H54 (cell line): ENCODE data around the gene OSBPL10.
"Not testable (repeated sequence)": the region's sequence is repeated elsewhere in the genome, so short reads cannot be mapped to it uniquely, and the experiment has no call there.

Source experiments
- DNase-seq: peaks from one replicate; pipeline ENCODE4 v3.0.0; 2011; ENCODE audit warnings: low spot score, mixed read lengths; ENCODE audit not compliant: insufficient read length
- FAIRE-seq: peaks from 3 replicates; lab custom pipeline; 2011; peaks lifted over from hg19 to GRCh38; lab: Jason Lieb, UNC
- POLR2A ChIP-seq: IDR thresholded peaks from 2 replicates; pipeline ENCODE4 v1.6.1; 2011; ENCODE audit warnings: low read depth, mild to moderate bottlenecking, low read length

OSBPL10 gene

DNA sequence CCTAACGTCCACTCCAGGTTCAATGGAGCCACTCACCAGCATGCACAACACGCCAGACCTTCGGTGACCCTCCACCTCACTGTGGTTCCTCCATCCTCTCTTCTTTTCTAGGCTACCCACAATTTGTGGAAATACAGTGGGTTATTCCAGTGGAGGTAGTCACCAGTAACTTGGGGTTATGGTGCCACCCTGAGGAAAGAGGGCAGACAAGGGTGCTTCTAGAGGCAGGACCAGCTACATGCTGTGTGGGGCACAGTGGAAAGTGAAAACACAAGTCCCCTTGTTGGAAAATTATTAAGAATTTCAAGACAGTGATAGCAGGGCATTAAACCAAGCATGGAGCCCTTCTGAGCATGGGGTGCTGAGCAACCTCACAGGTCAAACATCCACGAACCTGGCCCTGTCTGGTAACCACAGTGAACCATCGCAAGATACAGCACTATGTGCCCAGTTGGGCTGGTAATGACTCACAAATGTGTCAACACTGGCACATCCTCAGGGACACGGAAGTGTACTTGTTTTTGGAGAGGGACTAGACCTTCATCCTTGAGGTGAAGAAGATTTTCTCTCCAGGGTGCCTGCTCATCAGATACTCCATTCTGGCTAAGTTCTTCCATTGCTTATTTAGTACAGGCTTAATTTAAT lies 281.6 kb downstream of the OSBPL10 start:
- TF ChIP-seq POLR2A: no peak
- FAIRE-seq (peak; percentile 78), DNase-seq (peak; percentile 72)

DNA sequence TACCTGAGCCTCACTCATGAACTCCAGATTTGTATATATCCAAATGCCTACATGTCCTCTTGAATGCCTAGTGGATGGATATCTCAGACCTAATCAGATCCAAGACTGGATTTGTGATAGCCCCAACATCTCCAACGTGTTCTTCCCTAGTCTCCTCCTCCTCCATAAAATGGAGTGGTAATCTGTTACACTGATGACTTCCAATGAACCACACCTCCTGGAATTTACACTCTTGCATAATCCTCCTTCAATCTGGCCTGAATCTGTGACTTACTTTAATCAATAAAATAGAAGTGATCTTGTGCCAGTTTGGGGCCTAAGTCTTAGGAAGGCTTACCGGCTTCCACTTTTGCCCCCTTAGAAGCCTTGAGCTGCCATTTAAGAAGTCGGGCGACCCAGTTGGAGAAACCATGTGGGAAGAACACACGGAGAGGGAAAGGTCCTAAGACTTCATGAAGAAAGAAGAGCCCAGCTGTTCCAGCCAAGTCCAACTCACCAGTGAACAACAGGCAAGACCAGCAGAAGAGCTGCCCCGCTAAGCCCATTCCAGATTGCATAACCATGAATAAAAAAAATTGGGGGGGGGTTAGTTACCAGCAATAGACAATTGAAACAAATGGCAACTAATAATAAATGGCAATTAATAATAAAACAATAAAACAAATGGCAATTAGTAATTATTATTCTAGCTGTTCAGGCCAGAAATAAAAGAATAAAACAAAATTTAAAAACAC lies 284.1 kb downstream of the OSBPL10 start:
- no peak for FAIRE-seq
- no peak for DNase-seq
- TF ChIP-seq POLR2A: no peak

DNA sequence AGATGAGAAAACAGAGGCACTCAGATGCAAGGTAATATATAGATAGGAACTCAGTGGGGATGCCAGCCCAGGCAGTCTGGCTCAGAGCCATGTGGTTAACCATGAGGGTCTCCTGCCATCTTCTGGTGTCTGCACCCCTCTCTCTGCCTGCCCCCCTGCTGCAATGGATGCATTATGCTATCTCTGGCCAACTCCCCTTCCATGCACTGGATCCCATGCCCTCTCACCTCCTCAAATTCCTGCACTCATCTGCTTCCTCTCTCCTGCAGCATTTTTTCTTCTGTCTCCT lies 285.1 kb downstream of the OSBPL10 start:
- DNase-seq (no peak), FAIRE-seq (no peak)
- no peak for TF ChIP-seq POLR2A

DNA sequence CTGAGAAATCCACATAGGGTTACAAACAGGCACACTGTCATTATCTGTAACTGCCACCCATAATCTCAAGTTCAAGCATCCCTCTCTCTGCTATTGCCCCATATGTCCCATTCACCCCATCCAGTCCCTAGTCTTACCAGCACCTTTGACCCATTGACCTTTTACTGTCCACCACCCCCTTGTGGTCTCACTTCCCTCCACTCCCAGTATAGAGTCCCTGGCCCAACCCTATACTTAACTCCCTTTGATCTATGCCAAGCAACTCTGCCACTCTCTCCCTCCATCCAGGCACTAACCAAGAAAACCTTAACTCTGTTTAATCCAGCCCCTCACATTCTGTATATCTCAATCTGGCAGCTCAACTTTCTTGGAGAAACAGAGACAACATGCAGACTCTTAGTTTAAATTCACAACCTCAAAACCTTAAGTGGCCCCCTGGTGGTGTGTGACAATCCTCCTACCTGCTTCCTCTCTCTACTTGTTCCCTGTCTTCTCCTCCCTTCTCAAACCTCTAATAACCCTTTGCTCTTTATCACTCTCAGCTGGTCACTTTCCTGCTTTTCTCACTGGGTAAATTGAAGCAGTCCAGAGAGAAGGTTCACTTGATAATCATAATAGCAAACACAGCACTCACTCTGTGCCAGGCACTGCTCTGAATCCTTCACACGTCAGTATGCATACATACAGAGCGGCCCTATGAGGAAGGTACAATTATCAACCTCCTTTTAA lies 285.6 kb downstream of the OSBPL10 start:
- no peak for FAIRE-seq
- no peak for TF ChIP-seq POLR2A
- DNase-seq: no peak

GRCh38 chr3:31693346-31693745 lies 287.7 kb downstream of the OSBPL10 start:
- FAIRE-seq (no peak), DNase-seq (no peak)
- no peak for TF ChIP-seq POLR2A

DNA sequence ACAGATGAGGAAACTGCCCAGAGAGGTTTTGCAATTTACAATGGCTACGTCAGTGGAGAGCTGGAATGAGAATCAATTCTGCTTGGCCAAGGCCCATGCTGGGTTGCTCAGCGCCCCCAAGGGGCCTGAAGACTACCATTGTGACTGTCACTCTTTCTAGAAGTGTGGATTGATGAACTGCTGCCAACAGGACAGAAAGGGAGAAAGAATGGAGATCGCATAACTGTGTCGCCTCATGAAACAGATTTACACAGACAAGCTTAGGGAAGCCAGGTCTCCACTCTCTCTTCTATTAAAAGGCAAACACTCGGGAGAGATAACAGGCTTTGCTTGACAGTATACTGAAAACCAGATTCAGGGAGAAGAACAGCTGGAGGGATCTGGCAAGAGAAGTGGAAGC lies 288.3 kb downstream of the OSBPL10 start:
- no peak for DNase-seq
- no peak for FAIRE-seq
- no peak for TF ChIP-seq POLR2A

GRCh38 chr3:31690771-31691170 lies 290.3 kb downstream of the OSBPL10 start:
- DNase-seq: no peak
- no peak for TF ChIP-seq POLR2A
- no peak for FAIRE-seq

GRCh38 chr3:31689523-31689922 lies 291.5 kb downstream of the OSBPL10 start:
- FAIRE-seq, DNase-seq: not testable (repeated sequence)

DNA sequence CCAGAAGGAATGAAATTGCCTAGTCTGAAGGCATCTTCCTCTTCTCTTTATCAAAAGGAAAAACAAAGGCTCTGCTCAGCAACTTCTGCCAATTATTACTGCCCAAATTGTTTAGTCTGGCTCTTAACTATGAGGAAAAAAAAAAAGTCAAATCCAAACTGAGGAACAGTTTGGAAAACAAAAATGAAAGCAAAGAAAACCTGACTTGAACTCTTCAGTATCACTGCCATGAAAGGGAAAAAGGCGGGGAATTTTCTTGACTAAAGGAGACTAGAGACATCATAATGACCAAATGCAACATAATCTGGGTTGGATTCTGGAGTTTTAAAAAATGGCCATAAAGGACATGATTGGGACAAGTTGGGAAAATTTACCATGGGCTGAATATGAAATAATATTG lies 292.1 kb downstream of the OSBPL10 start:
- DNase-seq (no peak), FAIRE-seq (no peak)
- no peak for TF ChIP-seq POLR2A

GRCh38 chr3:31687020-31687802 lies 293.9 kb downstream of the OSBPL10 start:
- no peak for TF ChIP-seq POLR2A
- FAIRE-seq: no peak
- no peak for DNase-seq

- FAIRE-seq: no peak
- TF ChIP-seq POLR2A: no peak
- DNase-seq: no peak
These were observed 300.8 kb downstream of the OSBPL10 start for GRCh38 chr3:31680072-31680870.

DNA sequence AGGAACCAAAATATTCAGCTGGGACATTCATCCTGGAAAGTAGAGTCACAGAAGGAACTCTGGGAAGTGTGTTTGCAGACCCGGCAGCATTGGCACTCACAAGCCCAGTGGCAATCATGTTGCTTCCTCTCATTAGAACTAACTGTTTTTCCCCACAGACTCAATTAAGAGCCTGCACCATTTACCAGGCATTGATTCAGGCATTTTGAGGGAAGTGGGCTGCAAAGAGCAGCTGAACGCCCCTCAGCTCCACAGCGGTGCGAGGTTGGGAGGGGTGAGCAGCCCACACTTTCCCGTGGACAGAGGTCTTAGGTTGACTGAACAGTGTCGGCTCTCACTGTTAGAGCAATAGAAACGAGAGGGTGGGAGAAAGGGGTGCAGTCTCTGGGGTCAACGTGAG lies 304.5 kb downstream of the OSBPL10 start:
- DNase-seq: no peak
- no peak for TF ChIP-seq POLR2A
- no peak for FAIRE-seq

- DNase-seq (no peak), FAIRE-seq (no peak)
- no peak for TF ChIP-seq POLR2A
These were observed 307.1 kb downstream of the OSBPL10 start for GRCh38 chr3:31673950-31674349.
